B cell (primary cell): ENCODE results near the gene GALNT7. TPM values are rescaled to one million over a fixed set of nuclear protein-coding genes. Genes with fewer than 3 reads are reported as not detected.

Experiments
- ATAC-seq: fragments of 200-7000 bp; cut with Tn5 transposase; one replicate; pipeline ENCODE4 v1.10.0; 2021; ENCODE audit warnings: low read depth, mild to moderate bottlenecking, moderate number of reproducible peaks, moderate library complexity
- CTCF ChIA-PET: fragments of 350-600 bp; sonication (Branson Sonifier 250); formaldehyde crosslinking; loops from one replicate; lab custom pipeline; 2021; ENCODE audit warnings: antibody characterized with exemption, inconsistent platforms; lab: Charles Lee
- POLR2A ChIA-PET: fragments of 350-600 bp; sonication (Branson Sonifier 250); formaldehyde crosslinking; loops from one replicate; lab custom pipeline; 2021; ENCODE audit warnings: antibody characterized with exemption; lab: Charles Lee
- DNase-seq: peaks from one replicate; pipeline ENCODE4 v3.0.0; 2013
- H2AFZ ChIP-seq: 2 replicates; pipeline ENCODE4 v1.6.1; 2012; ENCODE audit warnings: mild to moderate bottlenecking, low read depth, low read length; ENCODE audit not compliant: insufficient read depth, poor library complexity, severe bottlenecking
- H3K27ac ChIP-seq, 2 donors: 1 replicate in 1 of 2; 2 replicates in 1 of 2; pipeline ENCODE4 v1.5.1; 2012 to 2013; ENCODE audit warnings: low read length in 2 of 2, mild to moderate bottlenecking in 2 of 2, moderate library complexity in 1 of 2
- H3K27me3 ChIP-seq, 4 experiments: fragments of 200-600 bp in 1 of 4; sonication (generic) in 1 of 4; replicated peaks in 1 of 4; 1 replicate in 2 of 4; 2 replicates in 2 of 4; pipeline versions ENCODE4 v1.6.1 to v1.7.0; 2013 to 2016; ENCODE audit warnings: low read length in 3 of 4, mild to moderate bottlenecking in 2 of 4, mixed read lengths in 1 of 4, moderate library complexity in 1 of 4; ENCODE audit not compliant: insufficient read depth in 4 of 4, control insufficient read depth in 3 of 4; ENCODE audit errors: control extremely low read depth in 1 of 4
- H3K36me3 ChIP-seq, 2 experiments: replicated peaks in 1 of 2; 1 replicate in 1 of 2; 2 replicates in 1 of 2; pipeline versions ENCODE4 v1.6.1 to v1.7.1; 2013; ENCODE audit warnings: low read length in 1 of 2; ENCODE audit not compliant: insufficient read depth in 2 of 2, control insufficient read depth in 1 of 2; ENCODE audit errors: control extremely low read depth in 1 of 2, extremely low read depth in 1 of 2
- H3K4me1 ChIP-seq, 2 donors: fragments of 200-600 bp in 1 of 2; sonication (generic) in 1 of 2; 1 replicate in 1 of 2; 2 replicates in 1 of 2; pipeline versions ENCODE4 v1.5.1 to v1.6.1; 2013 to 2017; ENCODE audit warnings: low read length in 2 of 2; ENCODE audit not compliant: control insufficient read depth in 2 of 2, insufficient read depth in 2 of 2
- H3K4me2 ChIP-seq: replicated peaks from 2 replicates; pipeline ENCODE3; 2012; ENCODE audit warnings: mild to moderate bottlenecking, low read depth, low read length; ENCODE audit not compliant: poor library complexity, severe bottlenecking
- H3K4me3 ChIP-seq, 5 experiments: fragments of 200-600 bp in 1 of 5; sonication (generic) in 1 of 5; 1 replicate in 3 of 5; 2 replicates in 2 of 5; pipeline versions ENCODE4 v1.5.1 to v1.7.0; 2011 to 2016; ENCODE audit warnings: low read length in 4 of 5, mild to moderate bottlenecking in 4 of 5, low read depth in 2 of 5, control low read depth in 1 of 5, moderate library complexity in 1 of 5; ENCODE audit not compliant: insufficient read depth in 1 of 5; ENCODE audit errors: control extremely low read depth in 1 of 5, extremely low read depth in 1 of 5
- H3K79me2 ChIP-seq: fragments of 200-600 bp; sonication (generic); one replicate; pipeline ENCODE4 v1.6.0; 2016; ENCODE audit warnings: low read length; ENCODE audit not compliant: control insufficient read depth, insufficient read depth
- H3K9ac ChIP-seq: fragments of 200-600 bp; sonication (generic); 2 replicates; pipeline ENCODE4 v1.6.1; 2017; ENCODE audit warnings: mild to moderate bottlenecking, low read length, moderate library complexity
- H3K9me3 ChIP-seq, 3 donors: one replicate each; pipeline versions ENCODE4 v1.6.1 to v1.7.1; 2013; ENCODE audit warnings: low read length in 2 of 3; ENCODE audit not compliant: control insufficient read depth in 2 of 3, insufficient read depth in 1 of 3; ENCODE audit errors: control extremely low read depth in 1 of 3
- H4K20me1 ChIP-seq: 2 replicates; pipeline ENCODE4 v1.6.0; 2012; ENCODE audit warnings: mild to moderate bottlenecking, low read length; ENCODE audit not compliant: insufficient read depth, control insufficient read depth, poor library complexity, severe bottlenecking
- H3K27ac Mint-ChIP-seq: one replicate; pipeline ENCODE4 v1.8.0; 2021; ENCODE audit warnings: mixed read lengths
- H3K27me3 Mint-ChIP-seq: one replicate; pipeline ENCODE4 v1.8.0; 2021; ENCODE audit warnings: mixed read lengths
- H3K4me1 Mint-ChIP-seq: one replicate; pipeline ENCODE4 v1.8.0; 2021; ENCODE audit warnings: mixed read lengths
- H3K4me3 Mint-ChIP-seq: one replicate; pipeline ENCODE4 v1.8.0; 2021; ENCODE audit warnings: mixed read lengths
- H3K9me3 Mint-ChIP-seq: one replicate; pipeline ENCODE4 v1.8.0; 2022; ENCODE audit warnings: mixed read lengths; ENCODE audit not compliant: insufficient read depth
- EZH2 ChIP-seq: IDR thresholded peaks from 2 replicates; pipeline ENCODE4 v1.6.1; 2012; ENCODE audit warnings: borderline replicate concordance, low read depth, mild to moderate bottlenecking, moderate library complexity, low read length; ENCODE audit not compliant: insufficient read depth, poor library complexity, severe bottlenecking
- WGBS: methylation state at CpG from one replicate; pipeline ENCODE4 v1.1.5; 2013; ENCODE audit warnings: missing lambda C conversion rate; ENCODE audit not compliant: insufficient coverage; 5-methylcytosine and 5-hydroxymethylcytosine counted together
- intact Hi-C: fragments of 100-400 bp; cut with micrococcal nuclease; formaldehyde crosslinking; loops from one replicate; pipeline ENCODE4 v1.10.0; 2022
- polyA plus RNA-seq: library from polyadenylated mRNA; depleted of rRNA; stranded (reverse); fragments of >200 nt; gene quantifications from 2 replicates; pipeline ENCODE4 v1.2.3, GENCODE V29; 2012
- small RNA-seq: library from RNA; depleted of rRNA; stranded (forward); fragments of <200 nt; gene quantifications from one replicate; pipeline ENCODE3, GENCODE V24; 2012; ENCODE audit warnings: low replicate concordance, low read depth; ENCODE audit not compliant: insufficient read length
- total RNA-seq, 2 donors: library from RNA; stranded (reverse); fragments of 120-200 nt in 1 of 2; gene quantifications; 1 replicate in 1 of 2; 2 replicates in 1 of 2; pipeline versions ENCODE4 v1.2.3 to v1.2.4, GENCODE V29; 2013 to 2022
- TF ChIP-seq, protein P1 (sequence below): fragments of 200-600 bp; IDR thresholded peaks from one replicate; pipeline ENCODE4 v1.8.0; 2022; ENCODE audit warnings: antibody characterized with exemption, mild to moderate bottlenecking

The GALNT7 gene
- total and polyA plus RNA-seq, 2 donors (not counting 1 experiment from before 2014, with no cell fraction given), result 5.8 to 23.7 TPM

DNA sequence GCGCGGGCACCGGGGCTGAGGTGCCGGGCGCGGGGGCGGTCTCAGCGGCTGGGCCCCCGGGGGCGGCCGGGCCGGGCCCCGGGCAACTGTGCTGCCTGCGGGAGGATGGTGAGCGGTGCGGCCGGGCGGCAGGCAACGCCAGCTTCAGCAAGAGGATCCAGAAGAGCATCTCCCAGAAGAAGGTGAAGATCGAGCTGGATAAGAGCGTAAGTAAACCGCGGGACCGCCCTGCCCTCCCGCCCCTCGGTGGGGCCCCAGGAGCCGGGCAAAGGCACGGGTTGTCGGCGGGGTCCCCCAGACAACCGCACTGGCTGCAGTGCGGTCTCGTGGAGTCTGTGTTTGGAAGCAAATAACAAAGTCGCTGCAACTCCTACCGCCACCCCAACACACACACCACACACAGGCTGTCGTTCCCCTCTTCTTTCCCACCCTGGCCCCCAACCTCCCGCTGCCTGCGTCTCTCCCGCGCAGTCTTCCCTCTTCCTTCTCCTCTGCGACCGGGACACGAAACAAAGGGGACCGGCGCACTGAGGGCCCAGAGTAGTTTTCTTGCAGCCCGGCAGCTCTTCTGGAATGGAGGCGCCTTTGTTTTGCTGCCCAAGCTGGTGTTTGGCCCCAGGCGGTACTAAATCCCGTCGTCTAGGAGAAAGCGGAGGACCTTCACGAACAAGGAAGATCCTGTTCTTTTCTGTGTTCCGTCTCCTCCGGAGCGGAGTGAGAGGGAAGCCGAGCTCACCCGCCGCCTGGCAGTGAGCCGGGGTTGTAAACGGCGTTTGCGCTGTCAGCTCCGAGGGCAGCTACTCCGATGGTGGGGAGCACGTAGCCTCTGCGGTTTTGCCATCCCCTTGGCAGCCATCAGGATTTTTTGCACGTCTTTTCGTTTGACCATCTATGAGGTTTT is 202.9 kb downstream of the GALNT7 start:
- peaks cover 3% of the 10 kb centered on the region for H3K27me3 Mint-ChIP-seq
- Histone ChIP-seq H3K79me2 (peaks cover 6% of the 10 kb centered on the region), H3K36me3 (no peaks in the 10 kb centered on the region), H3K4me3 (peak overlapping the region; percentile 32 to 100 (median 98)), H3K4me1 (peaks cover 9 to 12% of the 10 kb centered on the region in 2 donors), H4K20me1 (no peaks in the 10 kb centered on the region), H3K27ac (peak overlapping the region in 1 of 2 donors; percentile 21), H2AFZ (peak overlapping the region; percentile 99), H3K9ac (peak overlapping the region; percentile 94), H3K9me3 (no peaks in the 10 kb centered on the region), H3K27me3 (peaks cover 0 to 2% (median 0%) of the 10 kb centered on the region in 4 experiments), H3K4me2 (peak overlapping the region; percentile 99)
- ChIA-PET CTCF (interaction anchor here (1.0 to 3.9 kb wide), 6 partner anchors 15 to 71 kb away, joined by 3 to 28 read pairs (median 4); partner anchors contain the start of gene HMGB2), POLR2A (interaction anchor here (4.5 kb wide), 1 partner anchor 38 kb away, joined by 134 read pairs; the partner anchor contains the start of gene HMGB2)
- ATAC-seq, result no peak
- TF ChIP-seq, protein P1, sequence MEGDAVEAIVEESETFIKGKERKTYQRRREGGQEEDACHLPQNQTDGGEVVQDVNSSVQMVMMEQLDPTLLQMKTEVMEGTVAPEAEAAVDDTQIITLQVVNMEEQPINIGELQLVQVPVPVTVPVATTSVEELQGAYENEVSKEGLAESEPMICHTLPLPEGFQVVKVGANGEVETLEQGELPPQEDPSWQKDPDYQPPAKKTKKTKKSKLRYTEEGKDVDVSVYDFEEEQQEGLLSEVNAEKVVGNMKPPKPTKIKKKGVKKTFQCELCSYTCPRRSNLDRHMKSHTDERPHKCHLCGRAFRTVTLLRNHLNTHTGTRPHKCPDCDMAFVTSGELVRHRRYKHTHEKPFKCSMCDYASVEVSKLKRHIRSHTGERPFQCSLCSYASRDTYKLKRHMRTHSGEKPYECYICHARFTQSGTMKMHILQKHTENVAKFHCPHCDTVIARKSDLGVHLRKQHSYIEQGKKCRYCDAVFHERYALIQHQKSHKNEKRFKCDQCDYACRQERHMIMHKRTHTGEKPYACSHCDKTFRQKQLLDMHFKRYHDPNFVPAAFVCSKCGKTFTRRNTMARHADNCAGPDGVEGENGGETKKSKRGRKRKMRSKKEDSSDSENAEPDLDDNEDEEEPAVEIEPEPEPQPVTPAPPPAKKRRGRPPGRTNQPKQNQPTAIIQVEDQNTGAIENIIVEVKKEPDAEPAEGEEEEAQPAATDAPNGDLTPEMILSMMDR, result no peak
- TF ChIP-seq EZH2, result no peak
- H3K27ac Mint-ChIP-seq, result peak overlapping the region; percentile 87
- WGBS, result under 1% methylated on average over 67 of the region's 68 CpGs
- H3K4me3 Mint-ChIP-seq, result peak overlapping the region; percentile 100
- DNase-seq, result peak; percentile 68
- H3K4me1 Mint-ChIP-seq, result peaks cover 21% of the 10 kb centered on the region
- intact Hi-C loops, result loop anchor here (5.0 kb wide), 1 partner anchor 46 kb away; no protein-coding TSS in a partner anchor
- H3K9me3 Mint-ChIP-seq, result no peaks in the 10 kb centered on the region

Small RNA genes within 50 kb of the gene (small RNA-seq; reads per million reads assigned to genes)
- gene MIR548T (not detected), gene RN7SL253P (not detected)

Other genes with a start within 250 kb of the GALNT7 start
- gene HMGB2, start 165.5 kb downstream of the GALNT7 start, total RNA-seq, result 81.5 and 82.5 TPM in 2 replicates
- gene HMGB2, start 165.5 kb downstream of the GALNT7 start, polyA plus RNA-seq, result 44.1 and 90.9 TPM in 2 replicates
- 2.5 and 2.7 TPM in 2 replicates for gene SAP30, start 202.1 kb downstream of the GALNT7 start, total RNA-seq
- gene SAP30, start 202.1 kb downstream of the GALNT7 start, polyA plus RNA-seq, result 3.5 and 4.8 TPM in 2 replicates
- gene SCRG1, start 230.3 kb downstream of the GALNT7 start, total RNA-seq, result not detected in 2 replicates
- not detected in 2 replicates for gene SCRG1, start 230.3 kb downstream of the GALNT7 start, polyA plus RNA-seq